ENCODE data around the gene CLNK. TPM values are rescaled to one million over a fixed set of nuclear protein-coding genes. Genes with fewer than 3 reads are reported as not detected.
A peak's percentile ranks its signal among the peaks of the same experiment; 100 is the strongest.
"Not testable (repeated sequence)": the region's sequence is repeated elsewhere in the genome, so short reads cannot be mapped to it uniquely, and the experiment has no call there.

Gene CLNK
- total RNA-seq, 1 donor from 2014 or later: not detected

DNA sequence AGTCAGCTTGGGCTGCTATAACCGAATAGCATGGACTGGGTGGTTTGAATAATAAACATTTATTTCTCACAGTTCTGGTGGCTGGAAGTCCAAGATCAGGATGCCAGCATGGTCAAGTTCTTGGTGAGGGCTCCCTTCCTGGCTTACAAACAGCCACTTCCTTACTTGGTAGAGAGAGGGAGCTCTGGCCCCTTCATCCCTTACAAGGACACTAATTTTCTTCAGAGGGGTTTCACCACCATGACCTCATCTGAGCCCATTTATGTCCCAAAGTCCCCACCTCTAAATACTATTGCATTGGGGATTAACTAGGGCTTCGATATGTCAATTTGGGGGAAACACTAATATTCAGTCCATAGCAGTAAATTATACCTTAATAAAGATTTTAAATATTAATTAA, 61.8 kb downstream of the CLNK start:
- Mint-ChIP-seq H3K36me3 (ENCODE audit: insufficient read depth) (no peaks in the 10 kb centered on the region), H3K9me3 (ENCODE audit: low read depth) (no peaks in the 10 kb centered on the region), H3K4me1 (ENCODE audit: low read depth) (peaks cover 34% of the 10 kb centered on the region), H3K27ac (no peak overlapping the region), H3K4me3 (ENCODE audit: low read depth) (no peak overlapping the region), H3K27me3 (no peaks in the 10 kb centered on the region)
- DNase-seq (ENCODE audit: low spot score, unreplicated experiment): no peak
- TF ChIP-seq, protein P1, sequence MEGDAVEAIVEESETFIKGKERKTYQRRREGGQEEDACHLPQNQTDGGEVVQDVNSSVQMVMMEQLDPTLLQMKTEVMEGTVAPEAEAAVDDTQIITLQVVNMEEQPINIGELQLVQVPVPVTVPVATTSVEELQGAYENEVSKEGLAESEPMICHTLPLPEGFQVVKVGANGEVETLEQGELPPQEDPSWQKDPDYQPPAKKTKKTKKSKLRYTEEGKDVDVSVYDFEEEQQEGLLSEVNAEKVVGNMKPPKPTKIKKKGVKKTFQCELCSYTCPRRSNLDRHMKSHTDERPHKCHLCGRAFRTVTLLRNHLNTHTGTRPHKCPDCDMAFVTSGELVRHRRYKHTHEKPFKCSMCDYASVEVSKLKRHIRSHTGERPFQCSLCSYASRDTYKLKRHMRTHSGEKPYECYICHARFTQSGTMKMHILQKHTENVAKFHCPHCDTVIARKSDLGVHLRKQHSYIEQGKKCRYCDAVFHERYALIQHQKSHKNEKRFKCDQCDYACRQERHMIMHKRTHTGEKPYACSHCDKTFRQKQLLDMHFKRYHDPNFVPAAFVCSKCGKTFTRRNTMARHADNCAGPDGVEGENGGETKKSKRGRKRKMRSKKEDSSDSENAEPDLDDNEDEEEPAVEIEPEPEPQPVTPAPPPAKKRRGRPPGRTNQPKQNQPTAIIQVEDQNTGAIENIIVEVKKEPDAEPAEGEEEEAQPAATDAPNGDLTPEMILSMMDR (IDR thresholded peaks at IDR 0.05; ENCODE audit: unreplicated experiment): peak; percentile 8

DNA sequence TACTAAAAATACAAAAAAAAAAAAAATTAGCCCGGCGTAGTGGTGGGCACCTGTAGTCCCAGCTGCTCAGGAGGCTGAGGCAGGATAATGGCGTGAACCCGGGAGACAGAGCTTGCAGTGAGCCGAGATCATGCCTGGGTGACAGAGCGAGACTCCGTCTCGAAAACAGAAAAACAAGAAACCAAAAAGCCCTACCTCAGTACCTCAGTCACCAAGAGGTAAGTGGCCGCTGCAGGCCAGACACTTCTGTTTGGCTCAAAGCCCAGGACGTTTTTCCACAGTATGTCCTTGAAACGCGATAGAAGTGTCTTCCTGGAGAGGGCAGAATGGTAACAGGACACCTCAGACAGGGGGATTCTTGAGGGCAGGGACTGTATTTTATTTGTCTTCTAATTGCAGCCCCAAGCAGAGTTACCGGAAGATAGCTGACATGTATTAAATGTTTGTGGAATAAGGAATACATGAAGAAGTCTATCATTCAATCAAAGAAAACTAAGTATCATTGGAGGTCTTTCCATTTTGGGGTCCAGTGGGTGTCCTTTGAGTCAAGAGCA, 63.6 kb downstream of the CLNK start:
- Mint-ChIP-seq H3K36me3 (ENCODE audit: insufficient read depth) (no peaks in the 10 kb centered on the region), H3K4me3 (ENCODE audit: low read depth) (no peak overlapping the region), H3K27me3 (no peaks in the 10 kb centered on the region), H3K4me1 (ENCODE audit: low read depth) (peaks cover 25% of the 10 kb centered on the region), H3K9me3 (ENCODE audit: low read depth) (no peaks in the 10 kb centered on the region), H3K27ac (no peak overlapping the region)
- no peak for DNase-seq (ENCODE audit: low spot score, unreplicated experiment)
- TF ChIP-seq, protein P1 (IDR thresholded peaks at IDR 0.05; ENCODE audit: unreplicated experiment): no peak

DNA sequence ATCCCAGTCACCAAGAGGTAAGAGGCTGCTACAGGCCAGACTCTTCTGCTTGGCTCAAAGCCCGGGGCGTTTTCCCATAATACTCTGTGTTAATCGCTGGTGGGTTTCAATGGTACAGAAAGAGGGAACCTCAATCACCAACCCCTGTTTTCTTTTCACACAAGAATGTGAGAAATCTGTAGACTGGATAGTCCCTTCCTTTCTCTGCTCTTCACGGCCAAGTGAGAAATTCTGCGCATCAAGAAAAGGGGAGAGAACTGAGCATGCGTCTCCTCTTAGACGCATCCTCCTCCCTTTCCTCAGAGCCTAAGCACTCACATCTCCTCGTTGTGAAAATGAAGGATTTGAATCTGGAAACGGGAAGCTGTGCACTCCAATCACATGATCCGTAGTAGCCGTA, 64.7 kb downstream of the CLNK start:
- H3K9me3 Mint-ChIP-seq (ENCODE audit: low read depth): no peaks in the 10 kb centered on the region
- H3K27ac Mint-ChIP-seq: no peak overlapping the region
- no peaks in the 10 kb centered on the region for H3K27me3 Mint-ChIP-seq
- peaks cover 14% of the 10 kb centered on the region for H3K4me1 Mint-ChIP-seq (ENCODE audit: low read depth)
- TF ChIP-seq, protein P1 (IDR thresholded peaks at IDR 0.05; ENCODE audit: unreplicated experiment): no peak
- no peak for DNase-seq (ENCODE audit: low spot score, unreplicated experiment)
- no peaks in the 10 kb centered on the region for H3K36me3 Mint-ChIP-seq (ENCODE audit: insufficient read depth)
- no peak overlapping the region for H3K4me3 Mint-ChIP-seq (ENCODE audit: low read depth)

DNA sequence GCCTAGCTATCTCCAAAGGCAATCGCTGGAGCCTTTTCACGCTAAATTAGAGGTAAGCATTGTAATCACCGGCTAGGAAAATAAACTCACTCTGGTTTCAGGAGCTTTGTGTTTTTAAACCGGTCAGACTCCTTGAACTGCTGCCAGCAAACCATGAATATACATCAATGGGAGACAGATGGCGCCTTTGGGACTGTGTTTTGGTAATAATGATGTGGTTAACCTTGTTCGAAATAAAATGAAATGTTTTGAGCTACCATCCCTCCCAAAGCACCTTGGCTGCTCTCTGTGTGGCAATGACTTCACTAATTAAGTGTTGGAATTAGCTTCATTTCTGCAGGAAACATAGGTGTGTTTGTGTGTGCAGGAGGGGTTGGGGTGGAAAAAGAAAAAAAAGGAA, 65.3 kb downstream of the CLNK start:
- no peak overlapping the region for H3K4me3 Mint-ChIP-seq (ENCODE audit: low read depth)
- H3K36me3 Mint-ChIP-seq (ENCODE audit: insufficient read depth): no peaks in the 10 kb centered on the region
- H3K27me3 Mint-ChIP-seq: no peaks in the 10 kb centered on the region
- TF ChIP-seq, protein P1 (IDR thresholded peaks at IDR 0.05; ENCODE audit: unreplicated experiment): no peak
- H3K4me1 Mint-ChIP-seq (ENCODE audit: low read depth): peaks cover 11% of the 10 kb centered on the region
- H3K27ac Mint-ChIP-seq: no peak overlapping the region
- no peaks in the 10 kb centered on the region for H3K9me3 Mint-ChIP-seq (ENCODE audit: low read depth)
- DNase-seq (ENCODE audit: low spot score, unreplicated experiment): no peak

DNA sequence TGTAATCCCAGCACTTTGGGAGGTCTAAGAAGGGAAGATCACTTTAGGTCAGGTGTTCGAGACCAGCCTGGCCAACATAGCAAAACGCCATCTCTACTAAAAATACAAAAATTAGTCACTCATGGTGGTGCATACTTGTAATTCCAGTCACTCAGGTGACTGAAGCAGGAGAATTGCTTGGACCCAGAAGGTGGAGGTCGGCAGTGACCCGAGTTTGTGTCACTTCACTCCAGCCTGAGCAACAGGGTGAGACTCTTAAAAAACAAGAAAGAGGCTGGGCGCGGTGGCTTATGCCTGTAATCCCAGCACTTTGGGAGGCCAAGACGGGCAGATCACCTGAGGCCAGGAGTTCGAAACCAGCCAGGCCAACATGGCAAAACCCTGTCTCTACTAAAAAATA, 69.6 kb downstream of the CLNK start:
- peak overlapping the region; percentile 73 for H3K27ac Mint-ChIP-seq

DNA sequence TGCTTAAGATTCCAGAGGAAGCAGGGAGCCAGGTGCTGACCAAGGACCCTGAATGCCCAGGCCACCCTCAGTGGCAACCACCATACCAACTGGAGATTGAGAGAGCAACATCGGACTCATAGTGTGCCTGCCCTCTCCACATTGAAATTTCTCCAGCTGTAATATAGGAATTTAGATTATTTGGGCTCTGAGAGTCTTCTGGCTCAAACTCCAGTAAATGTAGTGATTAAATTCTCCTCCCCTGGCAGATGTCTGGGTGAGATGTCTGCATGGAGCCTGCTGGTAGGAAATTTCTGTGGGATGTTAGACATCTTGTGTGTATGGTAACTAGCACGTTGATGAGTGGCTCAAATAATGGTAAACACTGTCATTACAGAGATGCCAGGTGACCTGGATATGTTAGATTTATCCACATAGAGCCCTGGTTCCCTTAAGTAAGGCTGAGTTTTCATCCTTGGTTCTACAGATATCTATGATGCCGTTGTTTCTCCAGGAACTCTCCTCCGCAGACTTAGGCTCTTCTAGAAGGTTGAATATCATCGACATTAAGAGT, 70.6 kb downstream of the CLNK start:
- Mint-ChIP-seq H3K4me3 (ENCODE audit: low read depth) (no peak overlapping the region), H3K36me3 (ENCODE audit: insufficient read depth) (no peaks in the 10 kb centered on the region), H3K27ac (no peak overlapping the region), H3K9me3 (ENCODE audit: low read depth) (no peaks in the 10 kb centered on the region), H3K27me3 (no peaks in the 10 kb centered on the region), H3K4me1 (ENCODE audit: low read depth) (no peaks in the 10 kb centered on the region)
- DNase-seq (ENCODE audit: low spot score, unreplicated experiment): no peak
- TF ChIP-seq, protein P1 (IDR thresholded peaks at IDR 0.05; ENCODE audit: unreplicated experiment): no peak

More for the DNA sequence above, 69.6 kb downstream of the CLNK start:
- H3K9me3 Mint-ChIP-seq (ENCODE audit: low read depth); H3K27me3 Mint-ChIP-seq; H3K4me1 Mint-ChIP-seq (ENCODE audit: low read depth); H3K4me3 Mint-ChIP-seq (ENCODE audit: low read depth); H3K36me3 Mint-ChIP-seq (ENCODE audit: insufficient read depth); DNase-seq (ENCODE audit: low spot score, unreplicated experiment): not testable (repeated sequence)
